ENCODE measurements around the gene CCDC175.
A peak's percentile ranks its signal among the peaks of the same experiment; 100 is the strongest.

Gene CCDC175

GRCh38 chr14:59481871-59482540 lies 94.6 kb downstream of the CCDC175 start:
- DNase-seq: no peak

DNA sequence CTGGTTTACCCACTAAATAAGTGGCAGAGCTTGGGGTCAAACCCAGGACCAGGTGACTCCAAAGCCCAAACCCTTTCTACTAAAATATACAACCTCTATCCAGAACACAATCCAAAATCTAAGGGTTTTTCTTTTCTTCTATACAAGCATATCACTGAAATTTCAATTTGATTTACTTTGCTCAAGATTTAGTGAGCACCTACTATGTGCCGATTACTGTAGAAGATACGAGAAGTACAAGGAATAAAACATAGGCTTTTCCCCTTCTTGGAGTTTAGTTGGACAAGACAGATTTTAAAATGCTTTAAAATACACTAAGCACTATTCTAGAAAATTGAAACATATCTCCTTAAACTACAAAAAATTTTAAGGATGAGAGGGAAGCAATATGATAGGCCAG lies 95.2 kb downstream of the CCDC175 start:
- no peak for DNase-seq

DNA sequence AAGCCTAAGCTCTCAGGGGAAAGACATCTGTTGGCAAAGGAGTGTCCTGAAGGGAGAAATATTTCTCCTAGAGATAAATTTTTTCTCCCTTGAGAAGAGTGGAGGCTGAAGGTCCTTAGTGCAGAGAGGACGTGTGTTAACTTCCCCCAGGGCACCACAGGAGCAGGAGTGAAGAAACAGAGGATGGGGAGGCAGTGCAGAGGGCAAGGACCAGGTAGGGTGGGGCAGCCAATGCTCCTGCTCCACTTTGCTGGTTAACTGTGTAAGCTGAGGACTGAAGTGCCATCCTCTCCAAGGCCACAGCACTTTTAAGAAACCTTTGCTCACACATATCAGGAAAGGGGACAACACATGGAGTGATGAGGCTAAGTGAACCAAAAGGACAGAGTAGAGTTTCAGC lies 96.4 kb downstream of the CCDC175 start:
- no peak for DNase-seq

GRCh38 chr14:59478540-59478939 lies 98.1 kb downstream of the CCDC175 start:
- DNase-seq: no peak

- no peak for DNase-seq
Observed at GRCh38 chr14:59475709-59476108, 100.9 kb downstream of the CCDC175 start.

GRCh38 chr14:59474172-59474571 lies 102.4 kb downstream of the CCDC175 start:
- no peak for DNase-seq

- peak; percentile 11 to 40 for DNase-seq
Observed at GRCh38 chr14:59465316-59466135, 111.1 kb downstream of the CCDC175 start, which contains the start of gene GPR135. Gene GPR135 (minus strand): TSS chr14:59465380. CDS start chr14:59465226, 154 bp downstream.

DNA sequence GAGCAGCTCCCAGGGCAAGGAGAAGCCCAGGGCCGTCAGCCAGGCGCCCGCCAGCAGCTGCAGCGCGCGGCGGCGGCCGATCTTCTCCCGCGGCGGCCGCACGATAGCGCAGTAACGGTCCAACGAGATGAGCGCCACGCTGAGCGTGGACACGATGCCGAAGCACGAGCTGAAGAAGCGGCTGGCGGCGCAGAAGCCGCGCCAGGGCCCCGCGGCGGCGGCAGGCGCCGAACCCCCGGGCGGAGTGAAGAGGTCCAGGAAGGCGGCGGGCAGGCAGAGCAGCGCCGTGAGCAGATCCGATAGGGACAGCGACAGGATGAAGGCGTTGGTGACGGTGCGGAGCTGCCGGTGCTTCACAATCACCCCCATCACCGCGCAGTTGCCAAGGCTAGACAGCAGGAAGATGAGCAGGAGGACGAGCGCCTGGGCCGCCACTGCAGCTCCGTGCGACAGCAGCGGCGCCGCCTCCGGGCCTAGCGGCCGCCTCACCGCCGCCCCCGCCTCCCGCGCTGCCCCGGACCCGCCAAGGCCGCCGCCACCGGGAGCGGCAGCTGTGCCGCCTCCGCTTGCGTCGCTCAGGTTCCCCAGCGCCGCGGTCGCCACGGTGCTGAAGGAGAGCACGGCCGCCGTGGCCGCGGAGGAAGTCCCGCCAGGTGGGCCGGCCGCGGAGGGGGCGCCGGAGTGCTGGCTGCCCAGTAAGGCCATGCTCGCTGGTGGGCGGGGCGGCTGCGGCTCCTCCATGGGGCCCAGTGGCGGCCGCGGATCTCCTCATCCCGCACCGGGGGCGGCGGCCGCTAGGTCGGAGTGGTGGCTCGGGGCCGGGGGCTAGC lies 111.9 kb downstream of the CCDC175 start:
- peak in 1 of 2 experiments; percentile 46 for DNase-seq

GRCh38 chr14:59463787-59464485 lies 112.7 kb downstream of the CCDC175 start:
- no peak for DNase-seq

DNA sequence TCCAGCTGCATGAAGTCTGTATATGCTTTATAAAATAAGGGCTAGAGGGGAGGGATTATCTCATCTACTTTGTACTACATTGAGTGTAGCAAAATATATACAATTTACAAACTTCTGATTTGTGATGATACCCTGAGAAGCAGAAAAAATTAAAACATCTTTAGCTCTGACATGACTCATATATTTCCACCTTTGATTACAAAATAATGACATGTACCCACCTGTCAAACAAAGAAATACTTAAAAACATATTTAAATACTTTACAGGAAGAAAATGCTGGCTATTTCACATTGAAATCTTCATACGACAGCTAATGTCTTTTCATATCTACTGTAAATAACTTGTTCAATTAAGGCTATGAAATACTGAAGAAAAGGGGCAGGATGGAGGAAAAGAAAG lies 114.7 kb downstream of the CCDC175 start:
- DNase-seq: no peak

DNA sequence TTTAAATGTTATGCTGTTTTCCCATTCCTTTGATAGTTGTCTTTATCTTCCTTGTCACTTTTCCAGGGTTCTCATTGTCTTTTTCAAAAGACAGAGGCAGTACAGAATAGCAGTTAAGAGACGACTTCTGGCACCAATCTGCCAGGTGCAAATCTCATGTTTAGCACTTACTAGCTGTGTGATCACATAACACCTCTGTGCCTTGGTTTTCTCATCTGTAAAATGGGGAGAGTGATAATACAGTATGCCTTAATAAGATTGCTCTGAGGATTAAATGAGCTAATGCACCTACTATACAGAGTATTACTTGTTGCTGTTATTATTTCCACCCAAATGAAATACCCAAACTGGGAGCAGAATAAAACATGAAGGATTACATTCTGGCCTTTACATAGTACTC lies 116.2 kb downstream of the CCDC175 start:
- no peak for DNase-seq

GRCh38 chr14:59458486-59458885 lies 118.1 kb downstream of the CCDC175 start:
- DNase-seq: no peak

DNA sequence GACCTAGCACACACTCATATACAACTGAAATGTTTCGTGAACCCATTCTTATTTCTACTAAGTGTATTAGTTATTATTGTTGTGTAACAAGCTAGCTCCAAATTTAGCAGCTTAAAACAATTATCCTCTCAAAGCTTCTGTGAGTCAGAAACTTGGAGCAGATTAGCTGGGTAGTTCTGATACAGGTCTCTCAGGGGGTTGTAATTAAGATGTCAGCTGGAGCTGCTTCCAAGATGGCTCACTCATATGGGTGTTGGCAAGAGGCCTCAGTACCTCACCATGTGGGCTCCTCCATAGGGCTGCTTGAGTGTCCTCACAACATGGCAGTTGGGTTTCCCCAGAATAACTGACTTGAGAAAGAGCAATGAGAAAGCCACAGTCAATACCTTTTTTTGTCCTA lies 121.2 kb downstream of the CCDC175 start:
- no peak for DNase-seq

Data from SW 1271 (cell line).